HCEC 1CT (cell line): ENCODE results near the gene SEC61A2.
A peak's percentile ranks its signal among the peaks of the same experiment; 100 is the strongest.

Experiments
- DNase-seq: peaks from one replicate; pipeline ENCODE4 v3.0.0-alpha.2; 2017

The SEC61A2 gene

GRCh38 chr10:12200850-12201249 lies 71.4 kb downstream of the SEC61A2 start:
- no peak for DNase-seq

GRCh38 chr10:12201543-12201942 lies 72.1 kb downstream of the SEC61A2 start:
- no peak for DNase-seq

- no peak for DNase-seq
These were observed 72.7 kb downstream of the SEC61A2 start for GRCh38 chr10:12202226-12202625.

GRCh38 chr10:12205082-12205481 lies 75.6 kb downstream of the SEC61A2 start:
- DNase-seq, result no peak

GRCh38 chr10:12207114-12207513 lies 77.6 kb downstream of the SEC61A2 start:
- no peak for DNase-seq

GRCh38 chr10:12208460-12208859 lies 79.0 kb downstream of the SEC61A2 start:
- DNase-seq, result no peak

- no peak for DNase-seq
These were observed 83.0 kb downstream of the SEC61A2 start for GRCh38 chr10:12212454-12212853.

GRCh38 chr10:12213621-12214020 lies 84.1 kb downstream of the SEC61A2 start:
- DNase-seq, result no peak

GRCh38 chr10:12214093-12214492 lies 84.6 kb downstream of the SEC61A2 start:
- no peak for DNase-seq

- peak; percentile 63 for DNase-seq
These were observed 85.3 kb downstream of the SEC61A2 start for GRCh38 chr10:12214763-12215218.
